Measurements from ENCODE around the gene PDE7B.

GRCh38 chr6:136134268-136134667 lies 282.8 kb downstream of the PDE7B start:
- TF ChIP-seq, protein P1, sequence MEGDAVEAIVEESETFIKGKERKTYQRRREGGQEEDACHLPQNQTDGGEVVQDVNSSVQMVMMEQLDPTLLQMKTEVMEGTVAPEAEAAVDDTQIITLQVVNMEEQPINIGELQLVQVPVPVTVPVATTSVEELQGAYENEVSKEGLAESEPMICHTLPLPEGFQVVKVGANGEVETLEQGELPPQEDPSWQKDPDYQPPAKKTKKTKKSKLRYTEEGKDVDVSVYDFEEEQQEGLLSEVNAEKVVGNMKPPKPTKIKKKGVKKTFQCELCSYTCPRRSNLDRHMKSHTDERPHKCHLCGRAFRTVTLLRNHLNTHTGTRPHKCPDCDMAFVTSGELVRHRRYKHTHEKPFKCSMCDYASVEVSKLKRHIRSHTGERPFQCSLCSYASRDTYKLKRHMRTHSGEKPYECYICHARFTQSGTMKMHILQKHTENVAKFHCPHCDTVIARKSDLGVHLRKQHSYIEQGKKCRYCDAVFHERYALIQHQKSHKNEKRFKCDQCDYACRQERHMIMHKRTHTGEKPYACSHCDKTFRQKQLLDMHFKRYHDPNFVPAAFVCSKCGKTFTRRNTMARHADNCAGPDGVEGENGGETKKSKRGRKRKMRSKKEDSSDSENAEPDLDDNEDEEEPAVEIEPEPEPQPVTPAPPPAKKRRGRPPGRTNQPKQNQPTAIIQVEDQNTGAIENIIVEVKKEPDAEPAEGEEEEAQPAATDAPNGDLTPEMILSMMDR (conservative IDR thresholded peaks at IDR 0.05) = no peak
- TF ChIP-seq ZFX (IDR thresholded peaks at IDR 0.05) = no peak

Measured in C4-2B (cell line).